ENCODE results near the gene DARS1.

Gene DARS1

GRCh38 chr2:135925571-135925970 is 59.9 kb downstream of the DARS1 start:
- ATAC-seq = no peak
- TF ChIP-seq ZNF565 (CRISPR knock-in tag; conservative IDR thresholded peaks at IDR 0.05; ENCODE audit: low read depth) (no peak), CSDC2 (CRISPR knock-in tag; IDR thresholded peaks at IDR 0.05) (no peak), ZFP30 (CRISPR knock-in tag; IDR thresholded peaks at IDR 0.05) (no peak), BACH2 (CRISPR knock-in tag; IDR thresholded peaks at IDR 0.05; ENCODE audit: borderline replicate concordance) (no peak), GLIS3 (CRISPR knock-in tag; IDR thresholded peaks at IDR 0.05) (no peak), ZC3H10 (CRISPR knock-in tag; IDR thresholded peaks at IDR 0.05) (no peak), TOX (CRISPR knock-in tag; IDR thresholded peaks at IDR 0.05; ENCODE audit: borderline replicate concordance) (no peak), TSHZ2 (CRISPR knock-in tag; IDR thresholded peaks at IDR 0.05) (no peak), ZNF8 (CRISPR knock-in tag; IDR thresholded peaks at IDR 0.05) (no peak), ESRRG (CRISPR knock-in tag; IDR thresholded peaks at IDR 0.05) (no peak), ARNTL (CRISPR knock-in tag; IDR thresholded peaks at IDR 0.05; ENCODE audit: borderline replicate concordance, low read depth) (no peak), RARB (CRISPR knock-in tag; IDR thresholded peaks at IDR 0.05) (no peak), CREB5 (CRISPR knock-in tag; IDR thresholded peaks at IDR 0.05; ENCODE audit: low read depth) (no peak), ZFP3 (CRISPR knock-in tag; IDR thresholded peaks at IDR 0.05) (no peak), ISL1 (CRISPR knock-in tag; IDR thresholded peaks at IDR 0.05) (no peak), OSR1 (CRISPR knock-in tag; IDR thresholded peaks at IDR 0.05) (no peak)
- TF ChIP-seq, protein P1, sequence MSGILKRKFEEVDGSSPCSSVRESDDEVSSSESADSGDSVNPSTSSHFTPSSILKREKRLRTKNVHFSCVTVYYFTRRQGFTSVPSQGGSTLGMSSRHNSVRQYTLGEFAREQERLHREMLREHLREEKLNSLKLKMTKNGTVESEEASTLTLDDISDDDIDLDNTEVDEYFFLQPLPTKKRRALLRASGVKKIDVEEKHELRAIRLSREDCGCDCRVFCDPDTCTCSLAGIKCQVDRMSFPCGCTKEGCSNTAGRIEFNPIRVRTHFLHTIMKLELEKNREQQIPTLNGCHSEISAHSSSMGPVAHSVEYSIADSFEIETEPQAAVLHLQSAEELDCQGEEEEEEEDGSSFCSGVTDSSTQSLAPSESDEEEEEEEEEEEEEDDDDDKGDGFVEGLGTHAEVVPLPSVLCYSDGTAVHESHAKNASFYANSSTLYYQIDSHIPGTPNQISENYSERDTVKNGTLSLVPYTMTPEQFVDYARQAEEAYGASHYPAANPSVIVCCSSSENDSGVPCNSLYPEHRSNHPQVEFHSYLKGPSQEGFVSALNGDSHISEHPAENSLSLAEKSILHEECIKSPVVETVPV (CRISPR knock-in tag; IDR thresholded peaks at IDR 0.05) = no peak

- ATAC-seq = peak; percentile 76
- TF ChIP-seq, protein P1 (CRISPR knock-in tag; IDR thresholded peaks at IDR 0.05) = no peak
- TF ChIP-seq RARB (CRISPR knock-in tag; IDR thresholded peaks at IDR 0.05) = no peak
- TF ChIP-seq ZC3H10 (CRISPR knock-in tag; IDR thresholded peaks at IDR 0.05) = no peak
- TF ChIP-seq ZNF8 (CRISPR knock-in tag; IDR thresholded peaks at IDR 0.05) = no peak
- no peak for TF ChIP-seq ZFP3 (CRISPR knock-in tag; IDR thresholded peaks at IDR 0.05)
- TF ChIP-seq TSHZ2 (CRISPR knock-in tag; IDR thresholded peaks at IDR 0.05) = no peak
- no peak for TF ChIP-seq ESRRG (CRISPR knock-in tag; IDR thresholded peaks at IDR 0.05)
- TF ChIP-seq TCF4 (CRISPR knock-in tag; IDR thresholded peaks at IDR 0.05; ENCODE audit: borderline replicate concordance) = no peak
- no peak for TF ChIP-seq POU6F1 (CRISPR knock-in tag; IDR thresholded peaks at IDR 0.05; ENCODE audit: borderline replicate concordance, low read depth)
- TF ChIP-seq TOX (CRISPR knock-in tag; IDR thresholded peaks at IDR 0.05; ENCODE audit: borderline replicate concordance) = no peak
- no peak for TF ChIP-seq CSDC2 (CRISPR knock-in tag; IDR thresholded peaks at IDR 0.05)
- no peak for TF ChIP-seq OSR1 (CRISPR knock-in tag; IDR thresholded peaks at IDR 0.05)
- TF ChIP-seq BACH2 (CRISPR knock-in tag; IDR thresholded peaks at IDR 0.05; ENCODE audit: borderline replicate concordance) = no peak
- no peak for TF ChIP-seq PATZ1 (CRISPR knock-in tag; IDR thresholded peaks at IDR 0.05; ENCODE audit: borderline replicate concordance)
- TF ChIP-seq ISL1 (CRISPR knock-in tag; IDR thresholded peaks at IDR 0.05) = no peak
- no peak for TF ChIP-seq CREB5 (CRISPR knock-in tag; IDR thresholded peaks at IDR 0.05; ENCODE audit: low read depth)
- no peak for TF ChIP-seq ZFP30 (CRISPR knock-in tag; IDR thresholded peaks at IDR 0.05)
- TF ChIP-seq PPARA (CRISPR knock-in tag; IDR thresholded peaks at IDR 0.05; ENCODE audit: borderline replicate concordance) = no peak
- TF ChIP-seq ARNTL (CRISPR knock-in tag; IDR thresholded peaks at IDR 0.05; ENCODE audit: borderline replicate concordance, low read depth) = no peak
- TF ChIP-seq SNAI2 (CRISPR knock-in tag; IDR thresholded peaks at IDR 0.05) = no peak
Measured at GRCh38 chr2:135916207-135916606, 69.2 kb downstream of the DARS1 start.
